GM12873 (cell line): ENCODE data around the gene DUSP14.

ENCODE experiments used
- TF ChIP-seq, protein P1 (sequence below): IDR thresholded peaks from 2 replicates; pipeline ENCODE4 v1.5.1; 2012; ENCODE audit warnings: low read depth, mild to moderate bottlenecking, moderate library complexity, low read length, control low read depth; ENCODE audit not compliant: insufficient read depth; ENCODE audit errors: missing control alignments

DUSP14 gene

DNA sequence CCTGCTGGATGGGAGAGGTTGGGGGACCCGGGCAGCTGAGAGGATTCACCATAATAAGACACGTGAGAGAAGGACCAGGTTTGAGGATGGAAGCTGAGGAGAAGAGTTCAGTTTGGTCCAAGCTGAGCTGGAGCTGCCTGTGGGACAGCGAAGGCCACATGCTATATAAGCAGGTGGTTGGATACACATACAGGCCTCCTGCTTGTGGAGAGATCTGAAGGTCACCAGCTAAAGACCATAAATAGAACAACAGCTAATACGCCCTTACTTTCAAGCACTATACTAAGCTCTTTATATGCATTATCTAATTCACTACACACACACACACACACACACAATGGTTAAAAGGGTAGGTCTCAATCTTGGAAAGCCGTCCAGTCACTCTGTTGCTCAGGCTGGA lies 32.1 kb downstream of the DUSP14 start:
- TF ChIP-seq, protein P1, sequence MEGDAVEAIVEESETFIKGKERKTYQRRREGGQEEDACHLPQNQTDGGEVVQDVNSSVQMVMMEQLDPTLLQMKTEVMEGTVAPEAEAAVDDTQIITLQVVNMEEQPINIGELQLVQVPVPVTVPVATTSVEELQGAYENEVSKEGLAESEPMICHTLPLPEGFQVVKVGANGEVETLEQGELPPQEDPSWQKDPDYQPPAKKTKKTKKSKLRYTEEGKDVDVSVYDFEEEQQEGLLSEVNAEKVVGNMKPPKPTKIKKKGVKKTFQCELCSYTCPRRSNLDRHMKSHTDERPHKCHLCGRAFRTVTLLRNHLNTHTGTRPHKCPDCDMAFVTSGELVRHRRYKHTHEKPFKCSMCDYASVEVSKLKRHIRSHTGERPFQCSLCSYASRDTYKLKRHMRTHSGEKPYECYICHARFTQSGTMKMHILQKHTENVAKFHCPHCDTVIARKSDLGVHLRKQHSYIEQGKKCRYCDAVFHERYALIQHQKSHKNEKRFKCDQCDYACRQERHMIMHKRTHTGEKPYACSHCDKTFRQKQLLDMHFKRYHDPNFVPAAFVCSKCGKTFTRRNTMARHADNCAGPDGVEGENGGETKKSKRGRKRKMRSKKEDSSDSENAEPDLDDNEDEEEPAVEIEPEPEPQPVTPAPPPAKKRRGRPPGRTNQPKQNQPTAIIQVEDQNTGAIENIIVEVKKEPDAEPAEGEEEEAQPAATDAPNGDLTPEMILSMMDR = no peak

DNA sequence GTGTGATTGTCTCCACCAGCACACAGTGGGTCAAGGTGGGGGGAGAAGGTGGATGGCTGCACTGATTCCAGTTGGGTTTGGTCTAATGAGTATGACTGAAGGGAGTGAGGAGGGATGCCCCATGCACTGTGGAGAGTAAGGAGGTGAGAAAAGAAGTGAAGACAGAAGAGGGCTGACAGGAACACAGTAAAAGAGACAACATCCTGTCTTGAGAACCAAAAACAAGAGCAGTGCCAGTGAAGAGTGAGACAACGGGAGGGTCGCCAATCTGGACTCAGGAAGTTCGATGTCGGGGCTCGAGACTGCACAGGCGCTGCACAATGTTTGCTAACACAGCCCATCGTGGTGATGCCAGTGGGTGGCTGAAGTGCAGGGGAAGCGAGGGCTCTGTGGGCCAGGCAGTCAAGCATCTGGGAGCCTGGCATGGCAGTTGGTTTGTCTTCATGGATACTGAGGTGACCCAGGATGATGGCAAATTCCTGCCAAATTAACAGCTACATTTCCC lies 34.1 kb downstream of the DUSP14 start:
- TF ChIP-seq, protein P1 = no peak

DNA sequence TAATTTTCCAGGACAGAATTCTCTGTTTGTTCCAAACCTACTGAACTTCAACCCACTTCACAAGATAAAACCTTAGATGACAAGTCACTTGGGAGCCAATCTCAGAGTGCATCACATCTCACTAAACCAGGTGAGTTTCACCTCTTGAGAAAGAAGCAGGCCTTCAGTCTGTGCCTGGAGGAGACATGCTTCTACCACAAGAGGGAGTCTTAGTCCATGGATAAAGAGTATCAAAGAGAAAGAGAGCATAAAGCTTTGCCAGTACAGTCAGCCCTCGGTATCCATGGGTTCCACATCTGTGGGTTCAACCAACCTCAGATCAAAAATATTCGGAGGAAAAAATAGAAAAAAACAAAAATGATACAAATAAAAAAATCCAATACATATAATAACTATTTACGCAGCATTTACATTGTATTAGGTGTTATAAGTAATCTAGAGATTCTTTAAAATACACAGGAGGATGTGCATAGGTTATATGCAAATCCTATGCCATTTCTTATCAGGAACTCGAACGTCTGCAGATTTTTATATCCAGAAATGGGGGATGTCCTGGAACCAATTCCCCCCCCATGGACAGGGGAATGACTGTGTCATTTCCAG lies 37.7 kb downstream of the DUSP14 start:
- TF ChIP-seq, protein P1 = peak; percentile 70

DNA sequence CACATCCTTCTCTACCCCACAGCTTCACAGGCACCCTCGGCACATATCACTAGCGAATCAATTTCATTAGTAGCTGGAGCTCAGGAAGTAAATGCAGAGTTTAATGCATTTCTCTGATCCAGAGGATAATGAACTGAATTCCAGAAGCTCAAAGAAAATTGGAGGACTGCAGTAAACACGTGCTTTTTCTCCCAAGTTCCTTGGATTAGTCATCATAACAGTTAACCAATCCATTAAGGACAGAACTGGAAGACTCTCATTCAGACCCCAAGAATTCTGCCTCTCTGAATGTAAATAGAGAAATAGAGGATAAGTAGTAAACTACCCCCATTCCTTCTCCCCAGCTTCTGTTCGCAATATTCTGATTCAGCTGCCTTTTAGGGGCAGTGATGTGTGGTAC lies 40.7 kb downstream of the DUSP14 start:
- TF ChIP-seq, protein P1 = no peak

DNA sequence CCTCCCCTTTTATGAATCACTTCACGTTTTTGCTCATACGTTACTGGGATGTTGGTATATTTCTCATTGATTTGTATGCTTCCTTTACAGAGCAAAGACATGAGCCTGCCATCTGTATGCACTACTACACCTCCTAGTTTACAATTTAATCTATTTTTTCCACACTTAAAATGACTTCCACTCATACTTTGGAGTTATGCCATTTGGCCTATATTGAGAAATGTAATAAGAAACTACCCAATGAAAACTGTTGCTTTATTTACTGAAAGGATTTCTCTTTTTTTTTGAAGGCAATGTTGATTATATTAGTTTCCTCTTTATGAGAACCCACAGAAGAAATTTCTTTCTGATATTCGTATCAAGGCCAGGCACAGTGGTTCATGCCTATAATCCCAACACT lies 43.1 kb downstream of the DUSP14 start:
- TF ChIP-seq, protein P1 = no peak

DNA sequence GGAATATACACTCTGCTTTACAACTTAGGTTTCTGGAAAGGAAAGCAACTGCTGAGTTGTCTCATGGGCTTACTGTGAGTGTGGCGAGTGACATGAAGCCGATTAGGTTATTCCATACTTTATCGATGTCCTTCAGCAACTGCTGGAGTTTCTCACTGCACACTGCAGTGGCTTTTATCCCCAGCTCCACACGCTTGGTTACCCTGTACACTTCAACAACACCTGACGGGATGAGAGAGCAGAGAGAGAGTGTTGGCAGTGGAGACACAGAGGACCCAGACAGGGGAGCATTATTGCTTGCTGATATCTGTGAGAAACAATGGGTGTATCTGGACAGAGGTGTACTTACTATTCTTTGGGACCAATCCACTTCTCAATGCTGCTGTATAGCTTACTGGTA lies 46.2 kb downstream of the DUSP14 start:
- TF ChIP-seq, protein P1 = no peak

DNA sequence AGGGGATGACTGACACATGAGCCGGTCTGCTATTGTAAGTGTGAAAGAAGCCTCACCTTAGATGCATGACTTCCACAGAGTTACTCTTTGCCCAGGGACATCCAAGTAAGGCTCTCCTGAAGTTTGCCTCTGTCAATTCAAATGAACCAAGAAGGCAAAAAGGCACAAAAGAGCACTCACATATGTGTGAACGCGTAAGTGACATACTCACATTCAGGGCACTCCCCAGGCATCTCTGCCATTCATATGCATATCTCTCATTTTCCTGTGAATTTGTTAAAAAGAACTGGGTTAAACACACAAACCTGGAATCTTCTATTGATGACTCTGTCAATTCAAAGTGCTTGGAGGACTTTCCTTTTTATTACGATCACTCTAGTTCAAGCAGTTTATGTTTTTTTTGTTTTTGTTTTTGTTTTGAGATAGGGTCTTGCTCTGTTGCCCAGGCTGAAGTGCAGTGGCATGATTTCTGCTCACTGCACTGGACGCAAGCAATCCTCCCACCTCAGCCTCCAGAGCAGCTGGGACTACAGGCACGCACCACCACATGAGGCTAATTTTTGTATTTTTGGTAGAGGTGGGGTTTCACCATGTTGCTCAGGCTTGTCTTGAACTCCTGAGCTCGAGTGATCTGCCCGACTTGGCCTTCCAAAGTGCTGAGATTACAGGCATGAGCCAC lies 49.4 kb downstream of the DUSP14 start:
- TF ChIP-seq, protein P1 = no peak
